ENCODE results near the gene AATF. TPM values are rescaled to one million over a fixed set of nuclear protein-coding genes. Genes with fewer than 3 reads are reported as not detected.
A peak's percentile ranks its signal among the peaks of the same experiment; 100 is the strongest.

The AATF gene
- total RNA-seq, 4 donors from 2014 or later = 30.3 to 50.5 (median 40.9) TPM

GRCh38 chr17:37098910-37099664 lies 150.3 kb downstream of the AATF start:
- in situ Hi-C loops (cut with MboI; ENCODE audit: low sequenced_read_pairs in 4 of 4) = loop anchor here in 1 of 4 donors (25.0 kb wide), 1 partner anchor 112 kb away; no protein-coding TSS in a partner anchor
- Histone ChIP-seq H3K4me3 (no peak overlapping the region), H3K4me1 (no peaks in the 10 kb centered on the region), H3K27ac (peak overlapping the region in 1 of 4 donors; percentile 28), H3K36me3 (peaks cover 0 to 41% of the 10 kb centered on the region in 2 donors), H3K9me3 (no peaks in the 10 kb centered on the region), H3K27me3 (no peaks in the 10 kb centered on the region)
- intact Hi-C loops (cut with DNase I; ENCODE audit: low total_unique reads) = no loop called here
- no peak for DNase-seq
- TF ChIP-seq POLR2A (IDR thresholded peaks at IDR 0.05) = no peak
- no peak for TF ChIP-seq CTCF (IDR thresholded peaks at IDR 0.05 in 4 of 5, conservative IDR thresholded peaks at IDR 0.05 in 1 of 5)
- peak in 1 of 2 donors; percentile 66 for ATAC-seq

DNA sequence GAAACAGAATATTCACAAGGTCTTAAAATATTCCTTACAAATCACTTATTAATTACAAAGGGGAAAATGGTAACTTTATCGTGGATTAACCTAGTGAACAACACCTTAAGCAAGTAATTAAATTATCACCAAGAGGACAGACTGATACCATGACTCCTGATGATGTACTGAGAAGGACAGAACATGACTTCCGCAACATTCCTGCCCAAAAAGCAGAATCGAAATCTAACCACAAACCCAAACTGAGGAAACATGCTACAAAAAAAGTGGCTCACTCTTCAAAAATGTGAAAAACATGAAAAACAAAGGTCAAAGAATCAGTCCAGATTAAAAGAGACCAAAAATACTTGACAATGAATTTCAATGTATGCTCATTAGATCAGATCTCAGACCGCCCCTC lies 151.5 kb downstream of the AATF start:
- intact Hi-C loops (cut with DNase I; ENCODE audit: low total_unique reads) = no loop called here
- H3K27me3 ChIP-seq = no peaks in the 10 kb centered on the region
- H3K4me3 ChIP-seq = no peak overlapping the region
- H3K36me3 ChIP-seq = peaks cover 0 to 36% of the 10 kb centered on the region in 2 donors
- DNase-seq (no peak), ATAC-seq (no peak)
- no peaks in the 10 kb centered on the region for H3K9me3 ChIP-seq
- no peak overlapping the region for H3K27ac ChIP-seq
- in situ Hi-C loops (cut with MboI; ENCODE audit: low sequenced_read_pairs in 4 of 4) = no loop called here
- TF ChIP-seq CTCF (IDR thresholded peaks at IDR 0.05 in 4 of 5, conservative IDR thresholded peaks at IDR 0.05 in 1 of 5) (no peak), POLR2A (IDR thresholded peaks at IDR 0.05) (no peak)
- no peaks in the 10 kb centered on the region for H3K4me1 ChIP-seq

- TF ChIP-seq POLR2A (IDR thresholded peaks at IDR 0.05) (no peak), CTCF (IDR thresholded peaks at IDR 0.05 in 4 of 5, conservative IDR thresholded peaks at IDR 0.05 in 1 of 5) (no peak)
- DNase-seq = no peak
- in situ Hi-C loops (cut with MboI; ENCODE audit: low sequenced_read_pairs in 4 of 4) (no loop called here), intact Hi-C loops (cut with DNase I; ENCODE audit: low total_unique reads) (no loop called here)
- Histone ChIP-seq H3K27ac (no peak overlapping the region), H3K4me3 (no peak overlapping the region), H3K4me1 (no peaks in the 10 kb centered on the region), H3K27me3 (no peaks in the 10 kb centered on the region), H3K9me3 (no peaks in the 10 kb centered on the region), H3K36me3 (peaks cover 0 to 25% of the 10 kb centered on the region in 2 donors)
- ATAC-seq = no peak
Measured at GRCh38 chr17:37101306-37101705, 152.6 kb downstream of the AATF start.

- Histone ChIP-seq H3K27ac (no peak overlapping the region), H3K9me3 (no peaks in the 10 kb centered on the region), H3K4me1 (no peaks in the 10 kb centered on the region), H3K27me3 (no peaks in the 10 kb centered on the region), H3K36me3 (peaks cover 0 to 6% of the 10 kb centered on the region in 2 donors), H3K4me3 (no peak overlapping the region)
- TF ChIP-seq POLR2A (IDR thresholded peaks at IDR 0.05) (no peak), CTCF (IDR thresholded peaks at IDR 0.05 in 4 of 5, conservative IDR thresholded peaks at IDR 0.05 in 1 of 5) (no peak)
- DNase-seq = no peak
- intact Hi-C loops (cut with DNase I; ENCODE audit: low total_unique reads) = no loop called here
- ATAC-seq = no peak
- in situ Hi-C loops (cut with MboI; ENCODE audit: low sequenced_read_pairs in 4 of 4) = no loop called here
Measured at GRCh38 chr17:37103231-37103630, 154.5 kb downstream of the AATF start.

All from gastrocnemius medialis (tissue), 4 donors.